ENCODE measurements around the gene TRERF1. TPM values are rescaled to one million over a fixed set of nuclear protein-coding genes. Genes with fewer than 3 reads are reported as not detected.

TRERF1 gene
- total RNA-seq, 1 experiment from 2014 or later = 22.3 TPM

DNA sequence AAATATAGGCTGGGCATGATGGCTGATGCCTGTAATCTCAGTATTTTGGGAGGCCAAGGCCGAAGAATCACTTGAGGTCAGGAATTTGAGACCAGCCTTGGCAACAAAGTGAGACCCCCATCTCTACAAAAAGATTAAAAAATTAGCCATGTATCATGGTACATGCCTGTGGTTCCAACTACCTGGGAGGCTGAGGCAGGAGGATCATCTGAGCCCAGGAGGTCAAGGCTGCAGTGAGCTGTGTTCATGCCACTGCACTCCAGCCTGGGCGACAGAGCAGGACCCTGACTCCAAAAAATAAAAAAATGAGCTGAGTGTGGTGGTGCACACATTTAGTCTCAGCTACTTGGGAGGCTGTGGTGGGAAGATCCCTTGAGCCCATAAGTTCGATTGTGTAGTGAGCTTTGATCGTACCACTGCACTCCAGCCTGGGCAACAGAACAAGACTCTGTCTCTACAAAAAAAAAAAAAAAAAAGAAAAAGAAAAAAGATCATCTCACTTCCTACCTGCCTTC lies 246.9 kb downstream of the TRERF1 start:
- H3K4me1 Mint-ChIP-seq = no peaks in the 10 kb centered on the region
- no peak for ATAC-seq
- H3K9me3 Mint-ChIP-seq = no peaks in the 10 kb centered on the region
- DNase-seq (ENCODE audit: low spot score) = no peak
- CTCF ChIA-PET = no interaction called here
- no peak overlapping the region for H3K27ac Mint-ChIP-seq
- peaks cover 40% of the 10 kb centered on the region for H3K36me3 Mint-ChIP-seq
- H3K4me3 Mint-ChIP-seq = no peak overlapping the region
- H3K27me3 Mint-ChIP-seq (ENCODE audit: low read depth) = no peaks in the 10 kb centered on the region
- TF ChIP-seq, protein P1, sequence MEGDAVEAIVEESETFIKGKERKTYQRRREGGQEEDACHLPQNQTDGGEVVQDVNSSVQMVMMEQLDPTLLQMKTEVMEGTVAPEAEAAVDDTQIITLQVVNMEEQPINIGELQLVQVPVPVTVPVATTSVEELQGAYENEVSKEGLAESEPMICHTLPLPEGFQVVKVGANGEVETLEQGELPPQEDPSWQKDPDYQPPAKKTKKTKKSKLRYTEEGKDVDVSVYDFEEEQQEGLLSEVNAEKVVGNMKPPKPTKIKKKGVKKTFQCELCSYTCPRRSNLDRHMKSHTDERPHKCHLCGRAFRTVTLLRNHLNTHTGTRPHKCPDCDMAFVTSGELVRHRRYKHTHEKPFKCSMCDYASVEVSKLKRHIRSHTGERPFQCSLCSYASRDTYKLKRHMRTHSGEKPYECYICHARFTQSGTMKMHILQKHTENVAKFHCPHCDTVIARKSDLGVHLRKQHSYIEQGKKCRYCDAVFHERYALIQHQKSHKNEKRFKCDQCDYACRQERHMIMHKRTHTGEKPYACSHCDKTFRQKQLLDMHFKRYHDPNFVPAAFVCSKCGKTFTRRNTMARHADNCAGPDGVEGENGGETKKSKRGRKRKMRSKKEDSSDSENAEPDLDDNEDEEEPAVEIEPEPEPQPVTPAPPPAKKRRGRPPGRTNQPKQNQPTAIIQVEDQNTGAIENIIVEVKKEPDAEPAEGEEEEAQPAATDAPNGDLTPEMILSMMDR (IDR thresholded peaks at IDR 0.05) = no peak
- TF ChIP-seq E2F5 (CRISPR knock-in tag; IDR thresholded peaks at IDR 0.05) (no peak), STAT6 (CRISPR knock-in tag; conservative IDR thresholded peaks at IDR 0.05; ENCODE audit: low read depth) (no peak), RORB (CRISPR knock-in tag; IDR thresholded peaks at IDR 0.05) (no peak), FOXP4 (CRISPR knock-in tag; IDR thresholded peaks at IDR 0.05) (no peak), FOXJ3 (CRISPR knock-in tag; IDR thresholded peaks at IDR 0.05; ENCODE audit: borderline replicate concordance) (no peak), CBFB (CRISPR knock-in tag; IDR thresholded peaks at IDR 0.05; ENCODE audit: low read depth) (no peak), ZNF121 (CRISPR knock-in tag; IDR thresholded peaks at IDR 0.05) (no peak)
- TF ChIP-seq, protein P2, sequence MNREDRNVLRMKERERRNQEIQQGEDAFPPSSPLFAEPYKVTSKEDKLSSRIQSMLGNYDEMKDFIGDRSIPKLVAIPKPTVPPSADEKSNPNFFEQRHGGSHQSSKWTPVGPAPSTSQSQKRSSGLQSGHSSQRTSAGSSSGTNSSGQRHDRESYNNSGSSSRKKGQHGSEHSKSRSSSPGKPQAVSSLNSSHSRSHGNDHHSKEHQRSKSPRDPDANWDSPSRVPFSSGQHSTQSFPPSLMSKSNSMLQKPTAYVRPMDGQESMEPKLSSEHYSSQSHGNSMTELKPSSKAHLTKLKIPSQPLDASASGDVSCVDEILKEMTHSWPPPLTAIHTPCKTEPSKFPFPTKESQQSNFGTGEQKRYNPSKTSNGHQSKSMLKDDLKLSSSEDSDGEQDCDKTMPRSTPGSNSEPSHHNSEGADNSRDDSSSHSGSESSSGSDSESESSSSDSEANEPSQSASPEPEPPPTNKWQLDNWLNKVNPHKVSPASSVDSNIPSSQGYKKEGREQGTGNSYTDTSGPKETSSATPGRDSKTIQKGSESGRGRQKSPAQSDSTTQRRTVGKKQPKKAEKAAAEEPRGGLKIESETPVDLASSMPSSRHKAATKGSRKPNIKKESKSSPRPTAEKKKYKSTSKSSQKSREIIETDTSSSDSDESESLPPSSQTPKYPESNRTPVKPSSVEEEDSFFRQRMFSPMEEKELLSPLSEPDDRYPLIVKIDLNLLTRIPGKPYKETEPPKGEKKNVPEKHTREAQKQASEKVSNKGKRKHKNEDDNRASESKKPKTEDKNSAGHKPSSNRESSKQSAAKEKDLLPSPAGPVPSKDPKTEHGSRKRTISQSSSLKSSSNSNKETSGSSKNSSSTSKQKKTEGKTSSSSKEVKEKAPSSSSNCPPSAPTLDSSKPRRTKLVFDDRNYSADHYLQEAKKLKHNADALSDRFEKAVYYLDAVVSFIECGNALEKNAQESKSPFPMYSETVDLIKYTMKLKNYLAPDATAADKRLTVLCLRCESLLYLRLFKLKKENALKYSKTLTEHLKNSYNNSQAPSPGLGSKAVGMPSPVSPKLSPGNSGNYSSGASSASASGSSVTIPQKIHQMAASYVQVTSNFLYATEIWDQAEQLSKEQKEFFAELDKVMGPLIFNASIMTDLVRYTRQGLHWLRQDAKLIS (CRISPR knock-in tag; IDR thresholded peaks at IDR 0.05; ENCODE audit: borderline replicate concordance) = no peak
- TF ChIP-seq, protein P3, sequence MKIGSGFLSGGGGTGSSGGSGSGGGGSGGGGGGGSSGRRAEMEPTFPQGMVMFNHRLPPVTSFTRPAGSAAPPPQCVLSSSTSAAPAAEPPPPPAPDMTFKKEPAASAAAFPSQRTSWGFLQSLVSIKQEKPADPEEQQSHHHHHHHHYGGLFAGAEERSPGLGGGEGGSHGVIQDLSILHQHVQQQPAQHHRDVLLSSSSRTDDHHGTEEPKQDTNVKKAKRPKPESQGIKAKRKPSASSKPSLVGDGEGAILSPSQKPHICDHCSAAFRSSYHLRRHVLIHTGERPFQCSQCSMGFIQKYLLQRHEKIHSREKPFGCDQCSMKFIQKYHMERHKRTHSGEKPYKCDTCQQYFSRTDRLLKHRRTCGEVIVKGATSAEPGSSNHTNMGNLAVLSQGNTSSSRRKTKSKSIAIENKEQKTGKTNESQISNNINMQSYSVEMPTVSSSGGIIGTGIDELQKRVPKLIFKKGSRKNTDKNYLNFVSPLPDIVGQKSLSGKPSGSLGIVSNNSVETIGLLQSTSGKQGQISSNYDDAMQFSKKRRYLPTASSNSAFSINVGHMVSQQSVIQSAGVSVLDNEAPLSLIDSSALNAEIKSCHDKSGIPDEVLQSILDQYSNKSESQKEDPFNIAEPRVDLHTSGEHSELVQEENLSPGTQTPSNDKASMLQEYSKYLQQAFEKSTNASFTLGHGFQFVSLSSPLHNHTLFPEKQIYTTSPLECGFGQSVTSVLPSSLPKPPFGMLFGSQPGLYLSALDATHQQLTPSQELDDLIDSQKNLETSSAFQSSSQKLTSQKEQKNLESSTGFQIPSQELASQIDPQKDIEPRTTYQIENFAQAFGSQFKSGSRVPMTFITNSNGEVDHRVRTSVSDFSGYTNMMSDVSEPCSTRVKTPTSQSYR (CRISPR knock-in tag; IDR thresholded peaks at IDR 0.05) = no peak
- TF ChIP-seq, protein P4, sequence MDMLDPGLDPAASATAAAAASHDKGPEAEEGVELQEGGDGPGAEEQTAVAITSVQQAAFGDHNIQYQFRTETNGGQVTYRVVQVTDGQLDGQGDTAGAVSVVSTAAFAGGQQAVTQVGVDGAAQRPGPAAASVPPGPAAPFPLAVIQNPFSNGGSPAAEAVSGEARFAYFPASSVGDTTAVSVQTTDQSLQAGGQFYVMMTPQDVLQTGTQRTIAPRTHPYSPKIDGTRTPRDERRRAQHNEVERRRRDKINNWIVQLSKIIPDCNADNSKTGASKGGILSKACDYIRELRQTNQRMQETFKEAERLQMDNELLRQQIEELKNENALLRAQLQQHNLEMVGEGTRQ (CRISPR knock-in tag; IDR thresholded peaks at IDR 0.05) = no peak
- TF ChIP-seq, protein P5, sequence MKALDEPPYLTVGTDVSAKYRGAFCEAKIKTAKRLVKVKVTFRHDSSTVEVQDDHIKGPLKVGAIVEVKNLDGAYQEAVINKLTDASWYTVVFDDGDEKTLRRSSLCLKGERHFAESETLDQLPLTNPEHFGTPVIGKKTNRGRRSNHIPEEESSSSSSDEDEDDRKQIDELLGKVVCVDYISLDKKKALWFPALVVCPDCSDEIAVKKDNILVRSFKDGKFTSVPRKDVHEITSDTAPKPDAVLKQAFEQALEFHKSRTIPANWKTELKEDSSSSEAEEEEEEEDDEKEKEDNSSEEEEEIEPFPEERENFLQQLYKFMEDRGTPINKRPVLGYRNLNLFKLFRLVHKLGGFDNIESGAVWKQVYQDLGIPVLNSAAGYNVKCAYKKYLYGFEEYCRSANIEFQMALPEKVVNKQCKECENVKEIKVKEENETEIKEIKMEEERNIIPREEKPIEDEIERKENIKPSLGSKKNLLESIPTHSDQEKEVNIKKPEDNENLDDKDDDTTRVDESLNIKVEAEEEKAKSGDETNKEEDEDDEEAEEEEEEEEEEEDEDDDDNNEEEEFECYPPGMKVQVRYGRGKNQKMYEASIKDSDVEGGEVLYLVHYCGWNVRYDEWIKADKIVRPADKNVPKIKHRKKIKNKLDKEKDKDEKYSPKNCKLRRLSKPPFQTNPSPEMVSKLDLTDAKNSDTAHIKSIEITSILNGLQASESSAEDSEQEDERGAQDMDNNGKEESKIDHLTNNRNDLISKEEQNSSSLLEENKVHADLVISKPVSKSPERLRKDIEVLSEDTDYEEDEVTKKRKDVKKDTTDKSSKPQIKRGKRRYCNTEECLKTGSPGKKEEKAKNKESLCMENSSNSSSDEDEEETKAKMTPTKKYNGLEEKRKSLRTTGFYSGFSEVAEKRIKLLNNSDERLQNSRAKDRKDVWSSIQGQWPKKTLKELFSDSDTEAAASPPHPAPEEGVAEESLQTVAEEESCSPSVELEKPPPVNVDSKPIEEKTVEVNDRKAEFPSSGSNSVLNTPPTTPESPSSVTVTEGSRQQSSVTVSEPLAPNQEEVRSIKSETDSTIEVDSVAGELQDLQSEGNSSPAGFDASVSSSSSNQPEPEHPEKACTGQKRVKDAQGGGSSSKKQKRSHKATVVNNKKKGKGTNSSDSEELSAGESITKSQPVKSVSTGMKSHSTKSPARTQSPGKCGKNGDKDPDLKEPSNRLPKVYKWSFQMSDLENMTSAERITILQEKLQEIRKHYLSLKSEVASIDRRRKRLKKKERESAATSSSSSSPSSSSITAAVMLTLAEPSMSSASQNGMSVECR (CRISPR knock-in tag; IDR thresholded peaks at IDR 0.05; ENCODE audit: borderline replicate concordance) = no peak
- POLR2A ChIA-PET = interaction anchor here (0.7 kb wide), 1 partner anchor 26 kb away, joined by 3 read pairs; no protein-coding TSS in a partner anchor

Data from WTC11 (cell line).